HCT116 (cell line): Measurements from ENCODE around the gene SPTBN4.
"Not testable (repeated sequence)": the region's sequence is repeated elsewhere in the genome, so short reads cannot be mapped to it uniquely, and the experiment has no call there.

ENCODE experiments used
- ATF3 ChIP-seq: IDR thresholded peaks from 2 replicates; pipeline ENCODE4 v1.6.1; 2012
- CEBPB ChIP-seq: IDR thresholded peaks from 2 replicates; pipeline ENCODE4 v1.6.1; 2012; ENCODE audit warnings: low read depth
- CTCF ChIP-seq, 3 experiments: fragments of 200-600 bp in 1 of 3; sonication (generic) in 1 of 3; IDR thresholded peaks in 2 of 3; conservative IDR thresholded peaks in 1 of 3; 2 replicates each; pipeline ENCODE4 v1.5.1; 2012 to 2017; ENCODE audit warnings: low read depth in 2 of 3, low read length in 2 of 3, antibody characterized with exemption in 1 of 3, borderline replicate concordance in 1 of 3, control low read depth in 1 of 3, mild to moderate bottlenecking in 1 of 3, mixed read lengths in 1 of 3, mixed run types in 1 of 3, moderate library complexity in 1 of 3; ENCODE audit not compliant: insufficient read depth in 1 of 3
- EZH2 ChIP-seq: fragments of 200-600 bp; sonication (generic); IDR thresholded peaks from 2 replicates; pipeline ENCODE4 v1.6.1; 2017; ENCODE audit warnings: antibody characterized with exemption, mixed run types
- EZH2phosphoT487 ChIP-seq: fragments of 200-600 bp; IDR thresholded peaks from 2 replicates; pipeline ENCODE4 v1.6.1; 2018; ENCODE audit warnings: antibody characterized with exemption, borderline replicate concordance
- FOSL1 ChIP-seq: IDR thresholded peaks from 2 replicates; pipeline ENCODE4 v1.6.1; 2012; ENCODE audit warnings: low read depth
- MAX ChIP-seq: IDR thresholded peaks from 2 replicates; pipeline ENCODE4 v1.6.1; 2012
- POLR2A ChIP-seq: IDR thresholded peaks from 2 replicates; pipeline ENCODE4 v1.7.0; 2011; ENCODE audit warnings: borderline replicate concordance; ENCODE audit not compliant: insufficient read depth, insufficient read length; ENCODE audit errors: extremely low read depth
- POLR2AphosphoS5 ChIP-seq: IDR thresholded peaks from 2 replicates; pipeline ENCODE4 v1.6.1; 2011; ENCODE audit warnings: mild to moderate bottlenecking, low read depth, low read length, moderate library complexity
- YY1 ChIP-seq: IDR thresholded peaks from 2 replicates; pipeline ENCODE4 v1.6.1; 2011; ENCODE audit warnings: low read length, low read depth, moderate library complexity, mild to moderate bottlenecking; ENCODE audit not compliant: insufficient replicate concordance; ENCODE audit errors: extremely low read depth
- ZFX ChIP-seq: fragments of 450-650 bp; IDR thresholded peaks from 2 replicates; pipeline ENCODE4 v1.6.1; 2017
- ZNF274 ChIP-seq: fragments of 200-500 bp; sonication (Bioruptor generic); IDR thresholded peaks from 2 replicates; pipeline ENCODE4 v1.6.1; 2014; ENCODE audit warnings: mild to moderate bottlenecking, low read depth, low read length, inconsistent platforms
- TF ChIP-seq, protein P1 (sequence below): IDR thresholded peaks from 2 replicates; pipeline ENCODE4 v1.6.1; 2012; ENCODE audit warnings: low read depth

DNA sequence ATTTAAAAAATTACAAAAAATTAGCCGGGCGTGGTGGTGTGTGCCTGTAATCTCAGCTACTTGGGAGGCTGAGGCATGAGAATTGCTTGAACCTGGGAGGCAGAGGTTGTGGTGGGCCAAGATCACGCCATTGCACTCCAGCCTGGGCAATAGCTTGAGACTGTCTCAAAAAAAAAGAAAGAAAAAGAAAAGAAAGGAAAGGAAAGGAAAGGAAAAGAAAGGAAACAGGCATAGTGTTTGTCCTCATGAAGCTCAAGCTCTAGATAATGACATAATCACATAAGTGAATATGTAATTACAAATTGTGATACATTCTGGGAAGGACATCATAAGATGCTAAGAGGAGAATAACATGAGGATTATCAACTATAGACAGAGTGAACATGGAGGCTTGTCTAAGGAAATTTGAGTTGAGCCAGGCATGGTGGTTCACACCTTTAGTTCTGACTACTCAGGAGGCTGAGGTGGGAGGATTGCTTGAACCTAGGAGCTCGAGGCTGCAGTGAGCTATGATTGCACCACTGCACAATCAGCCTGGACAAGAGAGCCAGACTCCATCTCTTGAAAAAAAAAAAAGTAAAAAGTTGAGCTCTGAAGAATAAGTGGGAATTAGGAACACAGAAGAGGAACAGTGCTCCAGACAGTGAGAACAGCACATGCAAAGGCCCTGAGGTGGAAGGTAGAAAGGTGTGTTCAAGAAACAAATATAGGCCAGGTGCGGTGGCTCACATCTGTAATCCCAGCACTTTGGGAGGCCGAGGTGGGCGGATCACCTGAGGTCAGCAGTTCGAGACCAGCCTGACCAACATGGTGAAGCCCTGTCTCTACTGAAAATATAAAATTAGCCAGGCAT lies 34.1 kb downstream of the SPTBN4 start:
- not testable (repeated sequence) for TF ChIP-seq CTCF (IDR thresholded peaks at IDR 0.05 in 2 of 3, conservative IDR thresholded peaks at IDR 0.05 in 1 of 3; ENCODE audit: borderline replicate concordance in 1 of 3, insufficient read depth in 1 of 3, low read depth in 2 of 3, low read length in 2 of 3); POLR2A; ZNF274; EZH2phosphoT487; ATF3; EZH2; ZFX; CEBPB; POLR2AphosphoS5; YY1; MAX; FOSL1
- TF ChIP-seq, protein P1, sequence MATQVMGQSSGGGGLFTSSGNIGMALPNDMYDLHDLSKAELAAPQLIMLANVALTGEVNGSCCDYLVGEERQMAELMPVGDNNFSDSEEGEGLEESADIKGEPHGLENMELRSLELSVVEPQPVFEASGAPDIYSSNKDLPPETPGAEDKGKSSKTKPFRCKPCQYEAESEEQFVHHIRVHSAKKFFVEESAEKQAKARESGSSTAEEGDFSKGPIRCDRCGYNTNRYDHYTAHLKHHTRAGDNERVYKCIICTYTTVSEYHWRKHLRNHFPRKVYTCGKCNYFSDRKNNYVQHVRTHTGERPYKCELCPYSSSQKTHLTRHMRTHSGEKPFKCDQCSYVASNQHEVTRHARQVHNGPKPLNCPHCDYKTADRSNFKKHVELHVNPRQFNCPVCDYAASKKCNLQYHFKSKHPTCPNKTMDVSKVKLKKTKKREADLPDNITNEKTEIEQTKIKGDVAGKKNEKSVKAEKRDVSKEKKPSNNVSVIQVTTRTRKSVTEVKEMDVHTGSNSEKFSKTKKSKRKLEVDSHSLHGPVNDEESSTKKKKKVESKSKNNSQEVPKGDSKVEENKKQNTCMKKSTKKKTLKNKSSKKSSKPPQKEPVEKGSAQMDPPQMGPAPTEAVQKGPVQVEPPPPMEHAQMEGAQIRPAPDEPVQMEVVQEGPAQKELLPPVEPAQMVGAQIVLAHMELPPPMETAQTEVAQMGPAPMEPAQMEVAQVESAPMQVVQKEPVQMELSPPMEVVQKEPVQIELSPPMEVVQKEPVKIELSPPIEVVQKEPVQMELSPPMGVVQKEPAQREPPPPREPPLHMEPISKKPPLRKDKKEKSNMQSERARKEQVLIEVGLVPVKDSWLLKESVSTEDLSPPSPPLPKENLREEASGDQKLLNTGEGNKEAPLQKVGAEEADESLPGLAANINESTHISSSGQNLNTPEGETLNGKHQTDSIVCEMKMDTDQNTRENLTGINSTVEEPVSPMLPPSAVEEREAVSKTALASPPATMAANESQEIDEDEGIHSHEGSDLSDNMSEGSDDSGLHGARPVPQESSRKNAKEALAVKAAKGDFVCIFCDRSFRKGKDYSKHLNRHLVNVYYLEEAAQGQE: not testable (repeated sequence)
